ENCODE data around the gene RERE.
"Not testable (repeated sequence)": the region's sequence is repeated elsewhere in the genome, so short reads cannot be mapped to it uniquely, and the experiment has no call there.

RERE gene

GRCh38 chr1:8841395-8841794, 24.0 kb upstream of the RERE start:
- DNase-seq, result no peak

DNA sequence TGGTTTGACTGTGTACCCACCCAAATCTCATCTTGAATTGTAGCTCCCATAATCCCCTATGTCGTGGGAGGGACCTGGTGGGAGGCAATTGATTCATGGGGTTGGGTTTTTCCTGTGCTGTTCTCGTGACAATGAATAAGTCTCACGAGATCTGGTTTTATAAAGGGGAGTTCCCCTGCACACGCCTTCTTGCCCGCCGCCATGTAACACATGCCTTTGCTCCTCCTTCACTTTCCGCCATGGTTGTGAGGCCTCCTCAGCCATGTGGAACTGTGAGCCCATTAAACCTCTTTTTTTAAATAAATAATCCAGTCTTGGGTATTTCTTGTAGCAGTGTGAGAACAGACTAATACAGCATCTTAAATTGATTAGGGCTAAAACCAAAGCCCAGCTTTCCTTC, 22.6 kb upstream of the RERE start:
- DNase-seq, result no peak

GRCh38 chr1:8835941-8836643, 18.7 kb upstream of the RERE start:
- DNase-seq, result no peak

DNA sequence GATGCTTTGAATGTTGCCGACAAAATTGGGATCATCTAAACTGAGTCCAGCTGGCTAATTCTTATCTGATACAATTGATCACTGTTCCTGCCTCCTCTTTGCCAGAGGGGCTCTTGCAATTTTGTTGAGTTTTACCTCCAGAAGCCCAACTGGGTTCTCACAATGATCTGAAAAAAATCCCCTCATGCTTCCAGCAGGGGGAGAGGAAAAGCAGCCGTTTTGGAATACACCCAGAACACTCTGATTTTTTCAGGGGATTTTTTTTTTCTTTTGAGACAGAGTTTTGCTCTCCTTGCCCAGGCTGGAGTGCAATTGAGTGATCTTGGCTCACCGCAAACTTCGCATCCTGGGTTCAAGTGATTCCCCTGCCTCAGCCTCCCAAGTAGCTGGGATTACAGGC, 13.9 kb upstream of the RERE start:
- DNase-seq, result no peak

- DNase-seq, result not testable (repeated sequence)
Measured at GRCh38 chr1:8830732-8831131, 13.3 kb upstream of the RERE start.

- no peak for DNase-seq
Measured at GRCh38 chr1:8825985-8826481, 8.6 kb upstream of the RERE start.

- DNase-seq, result no peak
Measured at GRCh38 chr1:8823295-8823664, 5.8 kb upstream of the RERE start.

GRCh38 chr1:8822373-8823294, 5.2 kb upstream of the RERE start:
- no peak for DNase-seq

- DNase-seq, result no peak
Measured at GRCh38 chr1:8821084-8821483, 3.6 kb upstream of the RERE start.

DNA sequence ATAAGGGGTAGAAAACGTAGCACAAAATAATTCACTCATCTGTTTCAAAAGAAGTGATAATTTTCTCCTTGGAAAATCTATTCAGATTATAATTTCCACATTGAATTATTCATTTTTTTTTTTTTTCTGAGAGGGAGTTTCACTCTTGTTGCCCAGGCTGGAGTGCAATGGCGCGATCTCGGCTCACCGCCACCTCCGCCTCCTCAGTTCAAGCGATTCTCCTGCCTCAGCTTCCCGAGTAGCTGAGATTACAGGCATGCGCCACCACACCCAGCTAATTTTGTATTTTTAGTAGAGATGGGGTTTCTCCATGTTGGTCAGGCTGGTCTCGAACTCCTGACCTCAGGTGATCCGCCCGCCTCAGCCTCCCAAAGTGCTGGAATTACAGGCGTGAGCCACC, 1.3 kb upstream of the RERE start:
- not testable (repeated sequence) for DNase-seq

DNA sequence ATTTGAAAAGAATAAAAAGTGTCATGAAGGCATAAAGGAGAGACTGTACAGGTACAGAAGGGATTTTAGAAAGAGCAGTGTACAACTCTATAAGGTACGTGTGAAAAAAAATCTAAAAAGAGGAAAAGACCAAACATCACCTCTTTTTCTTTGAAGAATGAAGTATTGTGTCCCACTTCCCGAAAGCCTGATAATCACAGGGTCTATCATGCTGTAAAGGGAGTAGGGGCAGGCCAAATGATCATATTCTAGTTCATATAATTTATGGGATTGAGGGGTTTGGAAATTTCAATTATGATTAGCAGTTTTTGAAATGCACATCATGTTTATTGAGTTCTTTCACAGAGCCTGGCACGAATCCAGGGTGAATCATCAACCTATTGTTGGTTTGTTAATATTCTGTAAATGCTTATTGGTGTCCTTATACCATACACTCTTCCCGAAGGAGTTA, 910 bp upstream of the RERE start:
- DNase-seq, result peak in 1 of 6 experiments; percentile 2

DNA sequence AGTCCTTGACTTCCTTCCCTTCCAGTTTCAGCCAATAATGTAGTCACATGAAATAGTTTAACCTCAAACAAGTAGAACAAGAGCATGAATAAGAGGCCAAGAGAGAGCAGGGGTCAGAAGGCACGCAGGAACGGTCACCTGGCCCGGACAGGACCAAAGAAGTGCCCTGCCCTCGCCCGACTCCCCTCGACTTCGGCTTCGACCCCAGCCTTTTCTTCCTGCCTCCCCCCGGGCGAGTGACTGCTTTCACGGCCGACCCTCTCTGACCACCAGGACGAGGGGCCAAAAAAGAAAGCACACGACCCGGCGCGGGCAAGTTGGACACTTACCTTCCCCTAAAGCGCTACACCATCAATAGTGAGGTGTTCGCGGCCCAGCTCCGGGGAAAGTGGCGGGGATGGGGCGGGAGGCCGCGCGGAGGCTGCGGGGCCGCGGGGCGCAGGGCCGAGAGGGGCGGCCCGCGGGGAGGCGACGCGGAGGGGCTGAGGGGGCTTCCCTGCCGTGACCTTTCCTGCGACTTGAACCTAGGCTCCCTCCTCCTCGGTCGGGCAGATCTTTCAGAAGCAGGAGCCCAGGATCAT, 519 bp downstream of the RERE start:
- DNase-seq, result peak in 3 of 6 experiments; percentile 13 to 38 (median 24)

DNA sequence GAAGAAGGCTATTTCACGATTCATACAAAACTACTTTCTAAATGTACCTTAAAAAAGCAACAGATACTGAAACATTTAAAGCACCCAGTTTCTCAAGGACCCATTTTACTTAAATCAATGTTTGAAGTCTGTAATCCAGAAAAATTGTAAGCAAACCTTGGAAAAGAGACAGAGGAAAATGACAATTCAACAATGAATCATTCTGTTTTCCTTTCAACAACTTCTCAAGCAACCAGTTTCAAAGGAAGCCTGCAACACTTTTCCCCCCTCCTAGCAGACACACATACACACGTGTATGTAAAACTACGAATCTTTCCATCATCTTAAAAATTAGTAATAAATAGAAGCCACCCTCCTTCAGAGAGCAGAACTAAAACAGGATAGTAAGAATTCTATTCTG, 1.2 kb downstream of the RERE start:
- DNase-seq, result peak in 1 of 6 experiments; percentile 29

GRCh38 chr1:8815582-8816151, 1.8 kb downstream of the RERE start:
- peak in 2 of 6 experiments; percentile 8 to 25 for DNase-seq

DNA sequence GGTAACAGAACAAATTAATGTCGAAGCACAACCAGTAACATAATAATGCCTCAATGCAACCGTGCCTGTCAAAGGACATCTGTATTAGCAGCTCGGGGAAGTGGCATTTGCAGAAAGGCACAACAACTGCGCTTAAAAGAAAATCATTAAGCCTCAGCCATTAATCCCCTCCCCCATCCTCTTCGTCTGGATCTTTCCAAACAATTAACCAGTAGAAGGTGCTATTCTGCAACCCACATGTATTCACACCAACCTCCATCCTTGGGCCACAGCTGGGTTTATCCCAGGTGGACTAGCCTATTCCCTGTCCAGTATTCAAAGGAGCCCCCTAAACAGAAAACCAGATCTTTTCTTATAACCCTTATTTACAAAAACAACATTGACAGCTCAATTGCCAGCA, 2.6 kb downstream of the RERE start:
- no peak for DNase-seq

GRCh38 chr1:8813991-8814390, 3.4 kb downstream of the RERE start:
- no peak for DNase-seq

DNA sequence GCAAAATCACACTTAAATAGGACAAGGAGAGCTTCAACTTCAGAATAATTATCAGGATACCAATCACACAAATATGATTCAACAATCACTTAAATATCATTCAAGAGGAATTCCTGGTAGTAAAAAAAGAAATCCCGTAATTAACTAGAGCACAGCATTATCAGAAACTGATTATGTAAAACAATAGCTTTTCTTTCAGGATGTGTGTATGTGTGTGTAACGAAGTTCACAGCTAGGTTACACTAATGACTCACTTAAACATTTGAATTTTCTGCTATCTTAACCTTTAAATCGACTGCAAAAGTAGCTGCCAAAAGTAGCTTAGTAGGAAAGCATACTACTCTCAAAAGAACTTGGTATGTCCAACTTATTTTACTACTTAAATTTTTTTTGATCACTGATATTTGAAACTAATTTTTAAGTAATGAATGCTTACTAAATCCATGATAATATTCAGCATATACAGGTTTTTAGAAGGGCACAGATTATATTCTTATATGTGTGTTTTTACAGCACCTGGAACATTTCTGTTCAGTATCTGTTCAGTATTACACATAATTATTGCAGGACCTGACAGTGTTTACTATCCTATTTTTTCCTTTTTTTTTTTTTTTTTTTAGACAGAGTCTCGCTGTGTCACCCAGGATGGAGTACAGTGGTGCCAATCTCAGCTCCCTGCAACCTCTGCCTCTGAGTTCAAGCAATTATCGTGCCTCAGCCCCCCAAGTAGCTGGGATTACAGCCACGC, 4.2 kb downstream of the RERE start:
- no peak for DNase-seq

GRCh38 chr1:8812081-8812480, 5.4 kb downstream of the RERE start:
- no peak for DNase-seq

GRCh38 chr1:8810987-8811386, 6.5 kb downstream of the RERE start:
- DNase-seq, result no peak

DNA sequence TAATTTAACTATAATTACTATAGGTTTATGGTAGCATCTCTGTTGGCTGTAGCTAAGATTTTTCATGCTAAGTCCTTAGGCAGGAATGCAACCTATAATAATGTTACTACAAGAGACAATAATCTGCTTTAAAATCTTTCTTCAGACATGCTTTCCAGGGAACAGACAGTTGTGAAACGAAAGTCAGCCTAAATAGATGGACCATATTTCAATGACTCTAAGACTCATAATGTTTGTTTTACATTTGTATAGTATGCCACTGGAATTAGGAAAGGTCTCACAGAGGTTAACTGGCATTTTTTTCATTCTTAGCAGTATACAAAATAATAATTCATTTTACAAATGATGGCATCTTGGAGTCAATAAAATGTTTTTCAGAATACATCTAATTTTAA, 8.1 kb downstream of the RERE start:
- no peak for DNase-seq

- DNase-seq, result no peak
Measured at GRCh38 chr1:8807004-8807403, 10.4 kb downstream of the RERE start.

DNA sequence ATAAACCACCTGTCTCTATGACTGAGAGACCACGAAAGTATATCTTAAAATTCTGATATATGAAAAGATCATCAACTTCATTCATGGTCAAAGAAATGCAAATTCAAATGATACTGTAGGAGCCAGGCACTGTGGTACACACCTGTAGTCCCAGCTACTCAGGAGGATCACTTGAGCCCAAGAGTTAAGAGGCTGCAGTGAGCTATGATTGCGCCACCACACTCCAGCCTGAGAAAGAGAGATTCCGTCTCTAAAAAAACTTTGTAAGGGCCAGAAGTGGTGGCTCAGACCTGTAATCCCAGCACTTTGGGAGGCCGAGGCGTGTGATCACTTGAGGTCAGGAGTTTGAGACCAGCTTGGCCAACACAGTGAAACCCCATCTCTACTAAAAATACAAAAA, 17.0 kb downstream of the RERE start:
- no peak for DNase-seq

- DNase-seq, result no peak
Measured at GRCh38 chr1:8797216-8797615, 20.2 kb downstream of the RERE start.
